GM10847 (cell line): ENCODE results near the gene PIGV.
A peak's percentile ranks its signal among the peaks of the same experiment; 100 is the strongest.

Source experiments
- POLR2A ChIP-seq: IDR thresholded peaks from 2 replicates; pipeline ENCODE4 v1.6.1; 2011; ENCODE audit not compliant: insufficient read length; ENCODE audit errors: extremely low read depth

The PIGV gene

DNA sequence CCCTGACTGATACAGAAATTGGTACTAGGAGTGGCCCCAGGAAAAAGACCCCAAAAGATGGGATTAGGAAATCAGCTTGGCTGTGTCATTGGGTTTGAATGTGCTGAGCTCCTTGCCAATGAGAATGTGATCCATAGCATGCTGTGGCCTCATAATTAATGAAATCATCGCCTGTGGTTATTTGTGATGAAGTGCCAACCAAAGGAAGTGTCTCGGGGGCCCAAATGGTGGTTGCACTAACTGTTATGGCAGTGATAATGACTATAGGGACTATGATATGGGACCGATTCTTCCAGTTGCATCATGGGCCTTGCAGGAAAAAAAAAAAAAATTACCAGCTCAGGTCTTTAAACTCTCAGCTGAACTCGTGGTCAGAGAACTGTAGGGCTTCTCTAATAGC, 23.3 kb downstream of the PIGV start:
- no peak for TF ChIP-seq POLR2A

DNA sequence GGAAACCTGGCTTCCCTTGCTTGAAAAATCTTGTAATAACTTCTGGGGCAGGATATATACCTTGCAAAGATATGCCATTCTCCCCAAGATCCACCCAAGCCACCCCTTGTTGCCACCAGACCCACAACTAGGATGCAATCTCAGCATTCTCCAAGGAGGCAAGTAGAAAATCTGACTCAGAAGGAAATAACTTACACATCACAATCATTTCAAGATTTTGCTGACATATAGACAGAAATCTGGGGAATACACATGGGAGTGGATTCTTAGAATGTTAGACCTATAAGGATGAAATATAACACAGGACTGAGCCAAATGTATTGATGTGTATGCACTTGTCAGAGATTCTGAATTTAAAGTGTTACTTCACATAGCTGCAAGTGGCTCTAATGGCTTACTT, 24.0 kb downstream of the PIGV start:
- no peak for TF ChIP-seq POLR2A

DNA sequence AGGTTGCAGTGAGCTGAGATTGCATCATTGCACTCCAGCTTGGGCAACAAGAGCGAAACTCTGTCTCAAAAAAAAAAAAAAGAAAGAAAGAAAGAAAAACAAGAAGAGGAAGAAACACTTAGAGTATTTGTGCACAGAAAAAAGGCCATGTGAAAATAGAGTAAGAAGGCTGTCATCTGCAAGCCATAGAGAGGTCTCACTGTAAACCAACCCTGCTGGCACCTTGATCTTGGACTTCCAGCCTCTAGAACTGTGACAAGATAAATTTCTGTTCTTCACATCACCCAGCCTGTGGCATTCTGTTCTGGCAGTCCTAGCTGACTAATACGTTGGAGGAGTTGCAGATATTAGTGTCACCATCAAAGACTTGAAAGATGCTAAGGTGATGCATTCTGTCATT, 26.6 kb downstream of the PIGV start:
- no peak for TF ChIP-seq POLR2A

DNA sequence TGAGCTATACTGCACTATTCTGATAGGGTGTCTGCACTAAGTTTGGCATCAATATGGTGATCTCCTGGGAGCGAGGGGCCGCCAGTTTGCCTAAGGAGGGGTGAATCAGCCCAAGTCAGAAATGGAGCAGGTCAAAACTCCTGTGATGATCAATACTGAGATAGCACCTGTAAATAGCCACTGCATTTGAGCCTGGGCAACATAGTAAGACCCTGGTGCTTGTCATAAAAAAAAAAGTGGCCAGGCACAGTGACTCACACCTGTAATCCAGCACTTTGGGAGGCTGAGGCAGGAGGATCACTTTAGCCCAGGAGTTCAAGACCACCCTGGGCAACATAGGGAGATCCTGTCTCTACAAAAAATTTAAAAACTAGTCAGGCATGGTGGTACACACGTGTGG, 27.1 kb downstream of the PIGV start:
- TF ChIP-seq POLR2A: no peak

DNA sequence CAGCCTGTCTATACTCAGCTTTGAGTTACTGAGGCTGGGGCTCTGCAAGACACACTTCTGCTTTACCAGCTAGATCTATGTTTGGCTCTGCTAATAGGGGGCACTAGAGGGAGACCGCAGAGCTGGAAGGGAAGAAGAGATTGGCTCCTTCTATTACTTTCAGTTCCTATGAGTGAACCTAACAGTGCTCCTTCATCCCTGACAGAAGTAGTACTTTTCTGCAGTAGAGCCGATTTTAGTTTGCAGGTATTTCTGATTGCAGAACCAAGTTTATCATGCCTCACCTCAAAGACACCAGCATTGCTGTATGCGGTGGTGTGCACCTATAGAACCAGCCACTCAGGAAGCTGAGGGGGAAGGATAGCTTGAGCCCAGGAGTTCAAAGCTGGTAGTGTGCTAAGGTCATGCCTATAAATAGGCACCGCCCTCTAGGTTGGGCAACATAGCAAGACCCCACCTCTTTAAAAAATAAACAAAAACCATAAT, 33.1 kb downstream of the PIGV start:
- TF ChIP-seq POLR2A: no peak

DNA sequence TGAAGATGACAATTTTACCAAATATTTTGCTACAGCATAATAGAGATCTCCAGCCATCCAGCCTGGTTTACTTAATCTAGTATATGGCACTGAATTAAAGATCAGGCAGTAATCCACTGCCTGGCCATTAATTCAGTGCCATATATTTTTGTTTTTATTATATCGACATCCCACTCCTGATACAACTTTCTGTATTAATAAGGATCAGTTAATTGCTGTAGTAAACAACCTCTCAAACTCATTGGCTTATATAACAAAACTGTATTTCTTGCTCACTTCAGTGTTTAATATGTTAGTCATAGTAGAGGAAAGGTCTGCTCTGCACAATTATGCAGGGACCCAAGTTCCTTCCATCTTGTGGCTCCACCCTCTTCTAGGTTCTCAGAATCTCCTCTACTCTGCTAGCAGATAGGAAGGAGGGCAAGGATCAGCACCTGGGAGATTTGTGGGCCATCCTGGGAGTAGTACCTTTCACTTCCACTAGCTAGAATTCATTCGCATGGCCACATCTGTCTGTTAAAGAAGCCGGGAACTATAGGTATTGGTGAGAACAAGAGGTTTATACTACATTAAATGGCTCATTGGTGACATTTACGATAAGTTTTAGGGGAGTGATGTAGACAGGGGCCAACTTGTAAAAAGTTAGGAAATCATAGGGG, 35.1 kb downstream of the PIGV start:
- TF ChIP-seq POLR2A: no peak

DNA sequence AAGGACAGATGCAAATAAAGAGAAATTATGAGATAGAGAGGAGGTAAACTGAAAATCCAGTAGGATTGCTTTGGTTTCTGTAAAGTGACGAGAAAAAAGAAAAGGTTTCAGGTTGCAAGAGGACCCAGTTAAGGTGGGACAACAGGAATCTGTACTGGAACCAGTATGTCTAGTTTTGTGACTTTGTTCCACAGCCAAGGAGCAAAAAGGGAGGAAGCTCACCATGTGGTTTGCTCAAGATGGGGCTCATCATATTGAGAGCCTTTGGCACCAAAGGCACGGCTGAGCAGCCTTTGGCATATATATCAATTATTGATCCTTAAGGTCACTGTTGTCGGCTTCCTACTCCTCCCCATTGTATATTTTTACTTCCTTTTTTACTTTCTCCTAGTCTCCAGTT, 37.0 kb downstream of the PIGV start:
- TF ChIP-seq POLR2A: no peak

DNA sequence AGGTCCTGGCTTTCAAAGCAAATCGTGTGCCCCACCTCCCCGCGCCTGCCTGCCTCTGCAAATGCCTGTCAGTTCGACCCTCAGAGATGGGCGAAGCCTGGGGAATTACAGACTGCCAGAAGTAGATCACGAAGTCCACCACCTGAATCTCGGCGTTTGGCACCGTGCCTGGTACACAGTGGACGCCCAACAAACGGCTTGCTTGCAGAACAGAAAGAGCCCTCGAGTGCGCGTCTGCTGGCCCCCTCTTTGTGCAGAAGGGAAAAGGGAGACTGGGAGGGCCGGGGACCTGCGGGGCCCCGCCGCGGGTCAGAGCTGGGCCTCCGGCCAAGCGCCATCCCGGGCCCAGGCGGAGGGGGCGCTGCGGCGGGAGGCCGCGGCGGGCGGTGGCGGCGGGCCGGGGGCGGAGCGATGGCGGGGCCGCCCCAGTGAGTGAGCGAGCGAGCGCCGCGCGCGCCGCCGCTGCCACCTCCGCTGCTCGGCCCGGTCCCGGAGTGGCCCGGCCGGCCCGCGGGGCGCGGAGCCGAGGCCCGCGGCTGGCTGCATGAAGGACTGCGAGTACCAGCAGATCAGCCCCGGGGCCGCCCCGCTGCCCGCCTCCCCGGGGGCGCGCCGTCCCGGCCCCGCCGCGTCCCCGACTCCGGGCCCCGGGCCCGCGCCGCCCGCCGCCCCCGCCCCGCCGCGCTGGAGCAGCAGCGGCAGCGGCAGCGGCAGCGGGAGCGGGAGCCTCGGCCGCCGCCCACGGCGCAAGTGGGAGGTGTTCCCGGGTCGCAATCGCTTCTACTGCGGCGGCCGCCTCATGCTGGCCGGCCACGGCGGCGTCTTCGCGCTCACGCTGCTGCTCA, 38.7 kb downstream of the PIGV start, which contains the start of gene ZDHHC18:
TSS of gene ZDHHC18 (plus strand) at position 428 of the 845 bp plus-strand sequence. CDS start at position 545, 117 bp downstream.
- peak; percentile 75 for TF ChIP-seq POLR2A

DNA sequence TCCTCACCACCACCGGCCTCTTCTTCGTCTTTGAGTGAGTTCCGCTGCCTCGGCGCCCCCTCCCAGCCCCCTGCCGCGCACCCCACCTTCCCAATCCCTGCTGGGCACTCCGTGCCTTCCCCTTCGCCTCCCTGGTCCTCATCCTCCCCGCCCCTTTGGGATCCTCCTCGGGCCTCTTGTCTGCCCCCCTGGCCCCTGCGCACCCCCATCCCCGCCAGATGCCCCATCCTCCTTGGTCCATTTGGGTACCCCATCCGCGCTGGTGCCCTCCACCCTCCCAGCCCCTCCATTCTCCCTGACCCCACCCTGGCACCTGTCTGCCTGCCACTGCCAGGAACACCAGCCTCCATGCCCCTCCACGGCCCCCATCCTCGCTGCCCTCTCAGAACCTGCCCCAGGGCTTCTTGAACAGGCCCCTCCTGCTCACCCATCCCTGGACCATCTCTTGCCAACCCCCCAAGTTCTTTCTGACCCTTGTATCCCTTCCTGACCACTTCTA, 39.4 kb downstream of the PIGV start:
- no peak for TF ChIP-seq POLR2A

DNA sequence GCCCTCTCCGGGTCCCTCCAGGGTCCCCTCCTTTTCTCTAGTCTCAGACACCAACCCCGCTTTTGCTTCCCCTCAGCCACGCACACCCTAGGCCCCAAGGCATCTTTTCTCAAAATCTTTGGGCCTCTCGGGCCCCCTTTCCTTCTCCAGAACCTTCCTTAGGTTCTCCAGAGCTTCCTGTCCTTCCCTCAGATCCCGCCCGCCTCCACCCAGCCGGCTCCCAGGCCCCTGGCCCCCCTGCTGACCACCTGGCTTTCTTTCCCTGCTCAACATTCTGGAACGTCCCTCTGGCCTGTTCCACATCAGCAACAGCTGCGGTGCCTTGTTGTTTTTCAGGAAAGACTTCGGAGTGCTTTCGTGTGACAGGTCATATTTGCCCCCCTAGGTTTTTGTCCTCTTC, 39.9 kb downstream of the PIGV start:
- TF ChIP-seq POLR2A: no peak

DNA sequence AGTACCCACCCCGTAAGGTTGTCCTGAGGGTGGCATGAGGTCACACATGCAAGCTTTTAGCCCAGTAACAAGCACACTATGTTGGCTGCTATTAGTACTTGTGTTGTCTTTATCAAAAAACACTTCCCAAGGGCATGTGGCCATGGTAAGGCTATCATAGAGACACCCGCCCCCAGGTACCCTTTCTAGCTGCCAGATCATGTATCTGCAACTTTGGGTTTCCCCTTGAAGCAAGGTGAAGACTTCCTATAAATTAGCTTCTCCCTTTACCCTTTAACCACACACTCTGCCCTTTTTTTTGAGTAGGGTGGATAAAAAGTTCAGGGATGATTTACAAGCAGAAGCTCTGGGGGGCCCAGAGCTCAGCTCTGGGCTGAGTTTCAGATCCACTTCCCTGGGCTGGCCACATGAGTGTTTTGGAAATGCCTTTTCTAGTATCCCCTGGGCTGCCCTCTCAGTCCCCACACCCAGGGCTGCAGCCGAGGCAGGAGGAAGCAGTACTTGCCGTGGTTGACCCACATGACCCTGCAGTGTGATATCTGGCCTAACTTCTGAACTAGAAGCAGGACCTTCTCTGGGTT, 40.8 kb downstream of the PIGV start:
- TF ChIP-seq POLR2A: no peak

DNA sequence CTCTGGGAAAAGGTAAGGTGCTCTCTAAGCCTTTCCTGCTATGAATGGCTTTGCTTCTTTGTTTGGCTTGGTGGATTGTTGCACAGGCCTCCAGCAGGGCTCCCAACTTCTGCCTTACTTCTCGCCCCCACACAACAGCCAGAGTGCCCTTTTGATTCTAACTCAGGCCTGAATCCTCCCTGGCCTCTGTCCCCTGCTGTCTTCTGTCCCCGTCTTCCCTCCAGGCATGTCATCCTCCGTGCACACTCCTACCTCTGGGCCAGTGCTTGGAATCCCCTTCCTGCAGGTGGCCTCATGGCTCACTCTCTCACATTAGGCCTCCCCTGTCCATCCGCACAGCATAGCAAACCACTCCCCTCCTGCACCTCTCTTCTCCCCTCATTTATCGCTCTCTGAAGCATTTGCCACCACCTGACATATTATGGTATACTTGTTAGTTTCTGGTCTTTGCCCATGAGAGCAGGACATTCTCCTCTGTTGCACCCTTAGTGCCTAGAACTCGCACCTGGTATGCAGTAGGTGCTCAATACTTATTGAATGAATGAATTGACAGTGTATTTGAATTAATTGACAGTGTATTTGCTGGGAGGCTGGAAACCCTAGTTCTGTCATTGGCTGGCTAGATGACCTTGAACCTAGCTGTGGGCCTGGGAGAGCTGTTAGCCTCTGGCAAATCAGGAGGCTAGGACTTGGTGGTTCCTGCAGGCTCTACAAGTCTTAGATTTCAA, 41.6 kb downstream of the PIGV start:
- TF ChIP-seq POLR2A: no peak

DNA sequence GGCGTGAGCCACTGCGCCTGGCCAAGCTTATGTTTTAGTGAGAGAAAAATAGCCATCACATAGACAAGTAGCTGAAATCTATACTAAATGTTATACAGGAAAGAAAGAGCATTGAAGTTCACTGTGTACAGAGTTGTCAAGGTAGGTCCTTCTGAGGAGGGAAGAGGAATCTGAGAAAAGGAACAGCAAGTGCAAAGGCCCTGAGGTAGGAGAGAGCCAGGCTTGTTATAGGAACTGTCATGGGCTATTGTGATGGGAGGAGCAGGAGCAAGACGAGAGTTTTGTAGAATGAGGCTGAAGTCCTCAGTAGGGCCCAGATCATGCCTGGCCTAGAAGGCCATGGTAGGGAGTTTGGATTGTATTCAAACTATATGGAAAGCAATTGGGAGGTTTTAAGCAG, 43.3 kb downstream of the PIGV start:
- no peak for TF ChIP-seq POLR2A

DNA sequence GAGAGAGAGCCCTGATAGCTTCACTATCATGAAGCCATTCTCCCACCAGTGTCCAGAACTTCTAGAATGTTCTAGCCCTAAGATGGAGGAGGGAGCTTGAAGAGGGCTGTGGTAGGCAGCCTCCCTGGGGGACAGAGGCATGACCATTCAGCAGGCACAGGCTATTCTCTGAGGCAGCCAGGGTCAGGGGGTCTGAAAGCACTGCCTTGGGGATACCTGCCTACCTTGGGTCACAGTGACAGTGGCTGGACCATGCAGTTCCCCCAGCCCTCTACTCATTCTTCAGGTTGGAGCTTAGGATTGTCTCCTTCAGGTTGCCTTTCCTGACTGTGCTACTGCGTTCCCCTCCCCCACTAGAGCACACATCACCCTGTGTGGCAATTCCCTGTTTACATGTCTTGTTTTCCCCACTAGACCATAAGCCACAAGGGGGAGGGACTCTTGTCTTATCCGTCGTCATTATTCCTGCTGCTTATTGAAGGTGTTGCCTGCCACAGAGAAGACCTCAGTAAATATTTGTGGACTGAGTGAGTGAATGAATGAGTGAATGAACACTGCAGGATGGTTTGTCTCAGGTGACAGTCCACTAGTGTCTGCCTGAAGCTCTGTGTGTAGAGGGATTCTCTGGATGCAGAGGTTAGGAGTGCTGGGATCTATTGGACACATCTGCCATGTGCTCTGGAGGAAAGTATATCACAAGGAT, 43.9 kb downstream of the PIGV start:
- TF ChIP-seq POLR2A: no peak
